ENCODE measurements around the gene ZBTB20.

The ZBTB20 gene

DNA sequence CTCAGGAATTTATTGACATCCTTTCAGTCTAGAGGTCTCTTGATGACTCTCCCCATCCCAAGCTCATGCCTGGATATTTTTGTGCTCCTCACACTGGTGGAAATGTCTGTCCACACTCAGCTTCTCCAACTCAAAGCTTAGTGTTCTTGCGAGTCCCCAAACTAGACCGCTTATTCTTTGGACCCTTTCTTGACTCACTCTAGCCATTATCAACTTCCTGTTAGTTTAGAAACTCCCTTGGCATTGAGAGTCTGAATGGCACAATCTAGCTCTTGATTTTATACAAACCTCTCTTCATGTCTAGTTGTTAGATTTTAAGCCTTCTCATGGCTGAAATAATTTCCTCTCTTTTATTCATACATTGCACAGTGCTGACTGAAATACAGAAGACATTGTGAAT lies 833.7 kb downstream of the ZBTB20 start:
- ATAC-seq, result no peak
- TF ChIP-seq, protein P1, sequence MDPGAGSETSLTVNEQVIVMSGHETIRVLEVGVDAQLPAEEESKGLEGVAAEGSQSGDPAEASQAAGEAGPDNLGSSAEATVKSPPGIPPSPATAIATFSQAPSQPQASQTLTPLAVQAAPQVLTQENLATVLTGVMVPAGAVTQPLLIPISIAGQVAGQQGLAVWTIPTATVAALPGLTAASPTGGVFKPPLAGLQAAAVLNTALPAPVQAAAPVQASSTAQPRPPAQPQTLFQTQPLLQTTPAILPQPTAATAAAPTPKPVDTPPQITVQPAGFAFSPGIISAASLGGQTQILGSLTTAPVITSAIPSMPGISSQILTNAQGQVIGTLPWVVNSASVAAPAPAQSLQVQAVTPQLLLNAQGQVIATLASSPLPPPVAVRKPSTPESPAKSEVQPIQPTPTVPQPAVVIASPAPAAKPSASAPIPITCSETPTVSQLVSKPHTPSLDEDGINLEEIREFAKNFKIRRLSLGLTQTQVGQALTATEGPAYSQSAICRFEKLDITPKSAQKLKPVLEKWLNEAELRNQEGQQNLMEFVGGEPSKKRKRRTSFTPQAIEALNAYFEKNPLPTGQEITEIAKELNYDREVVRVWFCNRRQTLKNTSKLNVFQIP (CRISPR knock-in tag; IDR thresholded peaks at IDR 0.05; ENCODE audit: borderline replicate concordance, low read depth), result no peak
- TF ChIP-seq ZNF70 (CRISPR knock-in tag; IDR thresholded peaks at IDR 0.05) (no peak), RARB (CRISPR knock-in tag; IDR thresholded peaks at IDR 0.05) (no peak), BACH2 (CRISPR knock-in tag; IDR thresholded peaks at IDR 0.05; ENCODE audit: borderline replicate concordance) (no peak), OSR1 (CRISPR knock-in tag; IDR thresholded peaks at IDR 0.05) (no peak), ZC3H10 (CRISPR knock-in tag; IDR thresholded peaks at IDR 0.05) (no peak), TCF4 (CRISPR knock-in tag; IDR thresholded peaks at IDR 0.05; ENCODE audit: borderline replicate concordance) (no peak), ZNF565 (CRISPR knock-in tag; conservative IDR thresholded peaks at IDR 0.05; ENCODE audit: low read depth) (no peak), ZFP30 (CRISPR knock-in tag; IDR thresholded peaks at IDR 0.05) (no peak), GLIS3 (CRISPR knock-in tag; IDR thresholded peaks at IDR 0.05) (no peak), SNAI2 (CRISPR knock-in tag; IDR thresholded peaks at IDR 0.05) (no peak), ZFP3 (CRISPR knock-in tag; IDR thresholded peaks at IDR 0.05) (no peak), ISL1 (CRISPR knock-in tag; IDR thresholded peaks at IDR 0.05) (no peak)
- TF ChIP-seq, protein P2, sequence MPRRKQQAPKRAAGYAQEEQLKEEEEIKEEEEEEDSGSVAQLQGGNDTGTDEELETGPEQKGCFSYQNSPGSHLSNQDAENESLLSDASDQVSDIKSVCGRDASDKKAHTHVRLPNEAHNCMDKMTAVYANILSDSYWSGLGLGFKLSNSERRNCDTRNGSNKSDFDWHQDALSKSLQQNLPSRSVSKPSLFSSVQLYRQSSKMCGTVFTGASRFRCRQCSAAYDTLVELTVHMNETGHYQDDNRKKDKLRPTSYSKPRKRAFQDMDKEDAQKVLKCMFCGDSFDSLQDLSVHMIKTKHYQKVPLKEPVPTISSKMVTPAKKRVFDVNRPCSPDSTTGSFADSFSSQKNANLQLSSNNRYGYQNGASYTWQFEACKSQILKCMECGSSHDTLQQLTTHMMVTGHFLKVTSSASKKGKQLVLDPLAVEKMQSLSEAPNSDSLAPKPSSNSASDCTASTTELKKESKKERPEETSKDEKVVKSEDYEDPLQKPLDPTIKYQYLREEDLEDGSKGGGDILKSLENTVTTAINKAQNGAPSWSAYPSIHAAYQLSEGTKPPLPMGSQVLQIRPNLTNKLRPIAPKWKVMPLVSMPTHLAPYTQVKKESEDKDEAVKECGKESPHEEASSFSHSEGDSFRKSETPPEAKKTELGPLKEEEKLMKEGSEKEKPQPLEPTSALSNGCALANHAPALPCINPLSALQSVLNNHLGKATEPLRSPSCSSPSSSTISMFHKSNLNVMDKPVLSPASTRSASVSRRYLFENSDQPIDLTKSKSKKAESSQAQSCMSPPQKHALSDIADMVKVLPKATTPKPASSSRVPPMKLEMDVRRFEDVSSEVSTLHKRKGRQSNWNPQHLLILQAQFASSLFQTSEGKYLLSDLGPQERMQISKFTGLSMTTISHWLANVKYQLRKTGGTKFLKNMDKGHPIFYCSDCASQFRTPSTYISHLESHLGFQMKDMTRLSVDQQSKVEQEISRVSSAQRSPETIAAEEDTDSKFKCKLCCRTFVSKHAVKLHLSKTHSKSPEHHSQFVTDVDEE (CRISPR knock-in tag; IDR thresholded peaks at IDR 0.05), result no peak
- TF ChIP-seq, protein P3, sequence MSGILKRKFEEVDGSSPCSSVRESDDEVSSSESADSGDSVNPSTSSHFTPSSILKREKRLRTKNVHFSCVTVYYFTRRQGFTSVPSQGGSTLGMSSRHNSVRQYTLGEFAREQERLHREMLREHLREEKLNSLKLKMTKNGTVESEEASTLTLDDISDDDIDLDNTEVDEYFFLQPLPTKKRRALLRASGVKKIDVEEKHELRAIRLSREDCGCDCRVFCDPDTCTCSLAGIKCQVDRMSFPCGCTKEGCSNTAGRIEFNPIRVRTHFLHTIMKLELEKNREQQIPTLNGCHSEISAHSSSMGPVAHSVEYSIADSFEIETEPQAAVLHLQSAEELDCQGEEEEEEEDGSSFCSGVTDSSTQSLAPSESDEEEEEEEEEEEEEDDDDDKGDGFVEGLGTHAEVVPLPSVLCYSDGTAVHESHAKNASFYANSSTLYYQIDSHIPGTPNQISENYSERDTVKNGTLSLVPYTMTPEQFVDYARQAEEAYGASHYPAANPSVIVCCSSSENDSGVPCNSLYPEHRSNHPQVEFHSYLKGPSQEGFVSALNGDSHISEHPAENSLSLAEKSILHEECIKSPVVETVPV (CRISPR knock-in tag; IDR thresholded peaks at IDR 0.05), result no peak

DNA sequence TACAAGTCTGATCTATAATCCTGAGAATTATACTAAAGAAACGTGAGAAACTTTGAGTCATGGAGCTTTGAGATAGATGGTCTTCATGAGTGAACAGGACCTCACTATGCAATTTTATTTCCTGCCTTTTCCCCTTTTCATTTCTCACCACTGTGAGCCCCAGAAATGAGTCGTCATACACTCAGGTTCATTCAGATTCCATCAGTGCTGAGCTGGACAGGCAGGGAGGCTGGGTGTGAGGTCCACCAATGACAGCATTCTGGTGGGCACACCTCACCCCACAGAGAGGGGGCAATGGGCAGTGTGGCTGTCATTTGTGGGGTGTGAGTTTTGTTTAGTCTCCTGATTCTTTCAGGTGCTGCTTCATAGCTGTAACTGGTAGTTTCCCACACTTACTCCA lies 836.4 kb downstream of the ZBTB20 start:
- no peak for ATAC-seq
- TF ChIP-seq ARNTL (CRISPR knock-in tag; IDR thresholded peaks at IDR 0.05; ENCODE audit: borderline replicate concordance, low read depth), result no peak
- no peak for TF ChIP-seq ISL1 (CRISPR knock-in tag; IDR thresholded peaks at IDR 0.05)
- TF ChIP-seq RARB (CRISPR knock-in tag; IDR thresholded peaks at IDR 0.05), result no peak
- TF ChIP-seq ZC3H10 (CRISPR knock-in tag; IDR thresholded peaks at IDR 0.05), result no peak
- no peak for TF ChIP-seq ESRRG (CRISPR knock-in tag; IDR thresholded peaks at IDR 0.05)
- TF ChIP-seq TOX (CRISPR knock-in tag; IDR thresholded peaks at IDR 0.05; ENCODE audit: borderline replicate concordance), result no peak
- TF ChIP-seq, protein P3 (CRISPR knock-in tag; IDR thresholded peaks at IDR 0.05), result no peak
- TF ChIP-seq TCF4 (CRISPR knock-in tag; IDR thresholded peaks at IDR 0.05; ENCODE audit: borderline replicate concordance), result no peak
- TF ChIP-seq SNAI2 (CRISPR knock-in tag; IDR thresholded peaks at IDR 0.05), result no peak
- TF ChIP-seq OSR1 (CRISPR knock-in tag; IDR thresholded peaks at IDR 0.05), result no peak
- TF ChIP-seq BACH2 (CRISPR knock-in tag; IDR thresholded peaks at IDR 0.05; ENCODE audit: borderline replicate concordance), result no peak
- TF ChIP-seq ZFP30 (CRISPR knock-in tag; IDR thresholded peaks at IDR 0.05), result no peak
- TF ChIP-seq GLIS3 (CRISPR knock-in tag; IDR thresholded peaks at IDR 0.05), result no peak
- no peak for TF ChIP-seq ZNF565 (CRISPR knock-in tag; conservative IDR thresholded peaks at IDR 0.05; ENCODE audit: low read depth)

DNA sequence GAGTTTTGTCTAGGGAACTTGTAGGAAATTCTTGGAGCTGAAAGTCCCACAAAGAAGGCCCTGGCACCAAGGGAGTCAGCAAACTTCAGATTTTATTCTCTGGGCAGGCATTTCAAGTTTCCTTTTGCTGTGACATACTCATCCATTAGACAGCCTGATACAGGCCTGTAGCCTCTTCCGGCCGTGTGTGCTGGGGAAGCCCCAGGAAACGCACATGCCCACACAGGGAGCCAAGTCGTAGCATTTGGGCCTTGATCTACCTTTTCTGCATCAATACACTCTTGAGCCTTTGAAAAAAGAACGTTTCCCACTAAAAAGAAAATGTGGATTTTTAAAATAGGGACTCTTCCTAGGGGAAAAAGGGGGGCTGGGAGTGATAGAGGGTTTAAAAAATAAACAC lies 838.3 kb downstream of the ZBTB20 start:
- ATAC-seq, result no peak
- TF ChIP-seq, protein P4, sequence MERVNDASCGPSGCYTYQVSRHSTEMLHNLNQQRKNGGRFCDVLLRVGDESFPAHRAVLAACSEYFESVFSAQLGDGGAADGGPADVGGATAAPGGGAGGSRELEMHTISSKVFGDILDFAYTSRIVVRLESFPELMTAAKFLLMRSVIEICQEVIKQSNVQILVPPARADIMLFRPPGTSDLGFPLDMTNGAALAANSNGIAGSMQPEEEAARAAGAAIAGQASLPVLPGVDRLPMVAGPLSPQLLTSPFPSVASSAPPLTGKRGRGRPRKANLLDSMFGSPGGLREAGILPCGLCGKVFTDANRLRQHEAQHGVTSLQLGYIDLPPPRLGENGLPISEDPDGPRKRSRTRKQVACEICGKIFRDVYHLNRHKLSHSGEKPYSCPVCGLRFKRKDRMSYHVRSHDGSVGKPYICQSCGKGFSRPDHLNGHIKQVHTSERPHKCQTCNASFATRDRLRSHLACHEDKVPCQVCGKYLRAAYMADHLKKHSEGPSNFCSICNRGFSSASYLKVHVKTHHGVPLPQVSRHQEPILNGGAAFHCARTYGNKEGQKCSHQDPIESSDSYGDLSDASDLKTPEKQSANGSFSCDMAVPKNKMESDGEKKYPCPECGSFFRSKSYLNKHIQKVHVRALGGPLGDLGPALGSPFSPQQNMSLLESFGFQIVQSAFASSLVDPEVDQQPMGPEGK (CRISPR knock-in tag; IDR thresholded peaks at IDR 0.05; ENCODE audit: borderline replicate concordance), result no peak
- TF ChIP-seq SNAI2 (CRISPR knock-in tag; IDR thresholded peaks at IDR 0.05), result no peak
- TF ChIP-seq PPARA (CRISPR knock-in tag; IDR thresholded peaks at IDR 0.05; ENCODE audit: borderline replicate concordance), result no peak
- no peak for TF ChIP-seq CSDC2 (CRISPR knock-in tag; IDR thresholded peaks at IDR 0.05)
- TF ChIP-seq, protein P2 (CRISPR knock-in tag; IDR thresholded peaks at IDR 0.05), result no peak
- TF ChIP-seq ARNTL (CRISPR knock-in tag; IDR thresholded peaks at IDR 0.05; ENCODE audit: borderline replicate concordance, low read depth), result no peak
- no peak for TF ChIP-seq ZFP30 (CRISPR knock-in tag; IDR thresholded peaks at IDR 0.05)
- TF ChIP-seq ESRRG (CRISPR knock-in tag; IDR thresholded peaks at IDR 0.05), result no peak
- no peak for TF ChIP-seq RARB (CRISPR knock-in tag; IDR thresholded peaks at IDR 0.05)
- TF ChIP-seq GLIS3 (CRISPR knock-in tag; IDR thresholded peaks at IDR 0.05), result no peak
- TF ChIP-seq TOX (CRISPR knock-in tag; IDR thresholded peaks at IDR 0.05; ENCODE audit: borderline replicate concordance), result no peak
- TF ChIP-seq, protein P5, sequence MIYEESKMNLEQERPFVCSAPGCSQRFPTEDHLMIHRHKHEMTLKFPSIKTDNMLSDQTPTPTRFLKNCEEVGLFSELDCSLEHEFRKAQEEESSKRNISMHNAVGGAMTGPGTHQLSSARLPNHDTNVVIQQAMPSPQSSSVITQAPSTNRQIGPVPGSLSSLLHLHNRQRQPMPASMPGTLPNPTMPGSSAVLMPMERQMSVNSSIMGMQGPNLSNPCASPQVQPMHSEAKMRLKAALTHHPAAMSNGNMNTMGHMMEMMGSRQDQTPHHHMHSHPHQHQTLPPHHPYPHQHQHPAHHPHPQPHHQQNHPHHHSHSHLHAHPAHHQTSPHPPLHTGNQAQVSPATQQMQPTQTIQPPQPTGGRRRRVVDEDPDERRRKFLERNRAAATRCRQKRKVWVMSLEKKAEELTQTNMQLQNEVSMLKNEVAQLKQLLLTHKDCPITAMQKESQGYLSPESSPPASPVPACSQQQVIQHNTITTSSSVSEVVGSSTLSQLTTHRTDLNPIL (CRISPR knock-in tag; IDR thresholded peaks at IDR 0.05; ENCODE audit: low read depth), result no peak

All from SK-N-SH treated with all-trans-retinoic acid at 6 μM for 48 hours (cell line).